ENCODE measurements around the gene GPER1. TPM values are rescaled to one million over a fixed set of nuclear protein-coding genes. Genes with fewer than 3 reads are reported as not detected.

The GPER1 gene
- total and polyA plus RNA-seq, 2 donors (not counting 3 experiments of a cell fraction or from before 2014, with no cell fraction given): 0.77 to 2.3 TPM

- Histone ChIP-seq H3K9ac (replicated peaks; ENCODE audit: extremely low read depth, insufficient read depth, low read length) (no peak overlapping the region), H3K4me1 (ENCODE audit: control insufficient read depth, extremely low read depth, insufficient read depth, low read length) (peaks cover 7% of the 10 kb centered on the region), H3K36me3 (ENCODE audit: control insufficient read depth in 2 of 2, extremely low read depth in 1 of 2, insufficient read depth in 2 of 2, low read length in 2 of 2) (no peaks in the 10 kb centered on the region), H3K4me2 (ENCODE audit: insufficient read depth, low read length) (no peak overlapping the region), H3K9me3 (replicated peaks; ENCODE audit: control insufficient read depth, insufficient read depth, low read length) (no peaks in the 10 kb centered on the region), H3K27ac (ENCODE audit: insufficient read depth, low read depth, low read length) (no peak overlapping the region), H3K27me3 (ENCODE audit: control insufficient read depth in 2 of 2, insufficient read depth in 2 of 2, low read length in 2 of 2) (no peaks in the 10 kb centered on the region), H3K9me1 (replicated peaks; ENCODE audit: control insufficient read depth, extremely low read depth, insufficient read depth, low read length) (no peaks in the 10 kb centered on the region), H3K79me2 (ENCODE audit: control insufficient read depth, insufficient read depth, low read length) (no peaks in the 10 kb centered on the region), H4K20me1 (replicated peaks; ENCODE audit: control insufficient read depth, extremely low read depth, insufficient read depth, low read length) (no peaks in the 10 kb centered on the region), H2AFZ (ENCODE audit: low read depth, low read length) (no peak overlapping the region), H3K4me3 (replicated peaks in 1 of 3; ENCODE audit: insufficient read depth in 1 of 3, low read depth in 1 of 3, low read length in 3 of 3) (no peak overlapping the region)
- intact Hi-C loops (cut with micrococcal nuclease) (no loop called here), dilution Hi-C loops (cut with MboI; ENCODE audit: extremely low pct_ligation_motif_present, low sequenced_read_pairs) (no loop called here)
- ChIA-PET POLR2A (no interaction called here), CTCF (interaction anchor here (1.1 to 3.1 kb wide), 3 partner anchors 10 to 27 kb away, joined by 3 to 11 read pairs (median 8); partner anchors contain the start of gene GPER1)
- TF ChIP-seq MAX (IDR thresholded peaks at IDR 0.05; ENCODE audit: insufficient read depth, insufficient read length): no peak
- no peak for TF ChIP-seq CTCF (IDR thresholded peaks at IDR 0.05; ENCODE audit: extremely low read depth in 1 of 2, insufficient read depth in 1 of 2, low read depth in 1 of 2, low read length in 2 of 2)
- no peak for TF ChIP-seq MYC (IDR thresholded peaks at IDR 0.05; ENCODE audit: low read depth, low read length)
- no peak for TF ChIP-seq POLR2A (IDR thresholded peaks at IDR 0.05; ENCODE audit: low read depth, low read length)
- no peak for TF ChIP-seq GATA2 (IDR thresholded peaks at IDR 0.05; ENCODE audit: insufficient read depth, insufficient read length, low read depth, low read length)
- no peak for TF ChIP-seq JUN (IDR thresholded peaks at IDR 0.05; ENCODE audit: borderline replicate concordance, insufficient read depth, insufficient read length, low read depth)
- TF ChIP-seq POLR2AphosphoS5 (IDR thresholded peaks at IDR 0.05; ENCODE audit: insufficient read depth, low read depth, low read length): no peak
- TF ChIP-seq EZH2 (IDR thresholded peaks at IDR 0.05; ENCODE audit: borderline replicate concordance, low read depth, low read length, severe bottlenecking): no peak
- no peak for TF ChIP-seq FOS (IDR thresholded peaks at IDR 0.05; ENCODE audit: borderline replicate concordance, insufficient read depth, low read length)
- FAIRE-seq (no peak), DNase-seq (ENCODE audit: low read depth, low spot score) (no peak)
- no TSS peak for BruUV-seq (replicated peaks)
Measured at GRCh38 chr7:1114088-1114487, 26.2 kb downstream of the GPER1 start.
